IMR-90 (cell line): ENCODE data around the gene TRPM3. TPM values are rescaled to one million over a fixed set of nuclear protein-coding genes. Genes with fewer than 3 reads are reported as not detected.

Source experiments
- ATAC-seq: fragments of 200-7000 bp; cut with Tn5 transposase; 2 replicates; pipeline ENCODE4 v1.9.1; 2020; ENCODE audit warnings: low read depth, mild to moderate bottlenecking, moderate library complexity
- BruUV-seq: library from RNA; stranded (reverse); fragments of 400-500 nt; replicated peaks from 2 replicates; lab custom pipeline; 2021; lab: Mats Ljungman, UMichigan
- CTCF ChIA-PET: fragments of 300-600 bp; formaldehyde crosslinking; extraction: SDS; loops from one replicate; lab custom pipeline; 2021; ENCODE audit warnings: antibody characterized with exemption; lab: Yijun Ruan, JAX
- POLR2A ChIA-PET: fragments of 300-600 bp; sonication (Branson Sonifier 250); formaldehyde crosslinking; loops from one replicate; lab custom pipeline; 2022; ENCODE audit warnings: antibody characterized with exemption; ENCODE audit not compliant: unreplicated experiment; lab: Charles Lee
- DNase-seq: peaks from one replicate; pipeline ENCODE4 v3.0.0; 2013
- H2AFZ ChIP-seq: replicated peaks from 2 replicates; pipeline ENCODE3; 2013; ENCODE audit warnings: low read length, mild to moderate bottlenecking; ENCODE audit not compliant: poor library complexity
- H2AK5ac ChIP-seq: 2 replicates; pipeline ENCODE4 v1.6.1; 2013; ENCODE audit warnings: low read depth, low read length, inconsistent platforms
- H2AK9ac ChIP-seq: replicated peaks from 2 replicates; pipeline ENCODE3; 2013; ENCODE audit warnings: mild to moderate bottlenecking, low read depth, low read length, moderate library complexity; ENCODE audit not compliant: poor library complexity
- H2BK120ac ChIP-seq: 2 replicates; pipeline ENCODE4 v1.6.1; 2013; ENCODE audit warnings: low read depth, low read length, inconsistent platforms
- H2BK15ac ChIP-seq: 3 replicates; pipeline ENCODE4 v1.6.1; 2013; ENCODE audit warnings: low read depth, low read length, inconsistent platforms
- H2BK20ac ChIP-seq: 2 replicates; pipeline ENCODE4 v1.6.1; 2013; ENCODE audit warnings: low read depth, mild to moderate bottlenecking, inconsistent platforms, low read length, moderate library complexity
- H2BK5ac ChIP-seq: 2 replicates; pipeline ENCODE4 v1.6.1; 2013; ENCODE audit warnings: mild to moderate bottlenecking, low read depth, low read length, inconsistent platforms; ENCODE audit not compliant: poor library complexity, severe bottlenecking
- H3K14ac ChIP-seq: replicated peaks from 2 replicates; pipeline ENCODE4 v1.6.1; 2013; ENCODE audit warnings: low read depth, low read length, inconsistent platforms
- H3K18ac ChIP-seq: 2 replicates; pipeline ENCODE4 v1.6.1; 2013; ENCODE audit warnings: low read depth, low read length, control low read depth
- H3K23ac ChIP-seq: 2 replicates; pipeline ENCODE4 v1.6.1; 2013; ENCODE audit warnings: low read depth, low read length, inconsistent platforms
- H3K27ac ChIP-seq: 2 replicates; pipeline ENCODE4 v1.5.1; 2013; ENCODE audit warnings: mild to moderate bottlenecking, control low read depth, low read length; ENCODE audit not compliant: insufficient read depth
- H3K27me3 ChIP-seq: 2 replicates; pipeline ENCODE4 v1.6.1; 2013; ENCODE audit warnings: low read length; ENCODE audit not compliant: control insufficient read depth, insufficient read depth
- H3K36me3 ChIP-seq: 2 replicates; pipeline ENCODE4 v1.6.1; 2013; ENCODE audit warnings: low read length, mixed read lengths; ENCODE audit not compliant: control insufficient read depth, insufficient read depth
- H3K4ac ChIP-seq: 2 replicates; pipeline ENCODE4 v1.6.1; 2013; ENCODE audit warnings: low read depth, low read length, inconsistent platforms
- H3K4me1 ChIP-seq: 2 replicates; pipeline ENCODE4 v1.6.1; 2013; ENCODE audit warnings: low read length, mixed read lengths; ENCODE audit not compliant: control insufficient read depth, insufficient read depth
- H3K4me2 ChIP-seq: 2 replicates; pipeline ENCODE4 v1.6.1; 2013; ENCODE audit warnings: low read depth, mild to moderate bottlenecking, control low read depth, low read length, moderate library complexity
- H3K4me3 ChIP-seq: 2 replicates; pipeline ENCODE4 v1.5.1; 2013; ENCODE audit warnings: low read depth, mild to moderate bottlenecking, control low read depth, low read length, moderate library complexity; ENCODE audit not compliant: insufficient read depth
- H3K56ac ChIP-seq: 2 replicates; pipeline ENCODE4 v1.6.1; 2013; ENCODE audit warnings: low read length, inconsistent platforms; ENCODE audit not compliant: insufficient read depth; ENCODE audit errors: extremely low read depth
- H3K79me1 ChIP-seq, 2 experiments: 2 replicates each; pipeline ENCODE4 v1.6.1; 2013; ENCODE audit warnings: low read length in 2 of 2, inconsistent platforms in 1 of 2, low read depth in 1 of 2
- H3K9ac ChIP-seq: 2 replicates; pipeline ENCODE4 v1.6.1; 2013; ENCODE audit warnings: low read depth, low read length, control low read depth
- H3K9me1 ChIP-seq: 2 replicates; pipeline ENCODE4 v1.6.1; 2013; ENCODE audit warnings: low read length, inconsistent platforms; ENCODE audit not compliant: insufficient read depth
- H3K9me3 ChIP-seq: 2 replicates; pipeline ENCODE4 v1.6.1; 2013; ENCODE audit warnings: low read length; ENCODE audit not compliant: control insufficient read depth, insufficient read depth
- H4K20me1 ChIP-seq: 2 replicates; pipeline ENCODE4 v1.6.1; 2013; ENCODE audit warnings: low read length, inconsistent platforms; ENCODE audit not compliant: insufficient read depth
- H4K5ac ChIP-seq: 2 replicates; pipeline ENCODE4 v1.6.1; 2013; ENCODE audit warnings: mild to moderate bottlenecking, low read depth, low read length, control low read depth
- H4K8ac ChIP-seq, 2 experiments: 2 replicates each; pipeline ENCODE4 v1.6.1; 2013; ENCODE audit warnings: low read depth in 2 of 2, low read length in 2 of 2, control low read depth in 1 of 2, inconsistent platforms in 1 of 2
- H4K91ac ChIP-seq: 2 replicates; pipeline ENCODE4 v1.6.1; 2013; ENCODE audit warnings: low read depth, low read length, inconsistent platforms; ENCODE audit not compliant: insufficient read depth
- CHD1 ChIP-seq: IDR thresholded peaks from 2 replicates; pipeline ENCODE4 v1.6.1; 2012; ENCODE audit warnings: low read depth, low read length, improper control_type of control experiment
- FOS ChIP-seq: fragments of 150-350 bp; IDR thresholded peaks from 2 replicates; pipeline ENCODE4 v1.6.1; 2016; ENCODE audit warnings: low read depth, low read length
- MAFK ChIP-seq: IDR thresholded peaks from 2 replicates; pipeline ENCODE4 v1.6.1; 2012; ENCODE audit warnings: low read depth, low read length, improper control_type of control experiment
- MAZ ChIP-seq: IDR thresholded peaks from 2 replicates; pipeline ENCODE4 v1.6.1; 2012; ENCODE audit warnings: low read depth, mild to moderate bottlenecking, low read length, improper control_type of control experiment, moderate library complexity, borderline replicate concordance
- MXI1 ChIP-seq: IDR thresholded peaks from 2 replicates; pipeline ENCODE4 v1.6.1; 2012; ENCODE audit warnings: low read depth, mild to moderate bottlenecking, low read length, moderate library complexity, borderline replicate concordance
- NFE2L2 ChIP-seq: fragments of 150-350 bp; IDR thresholded peaks from 2 replicates; pipeline ENCODE4 v1.6.1; 2016; ENCODE audit warnings: low read depth, mild to moderate bottlenecking, low read length
- RCOR1 ChIP-seq: IDR thresholded peaks from 2 replicates; pipeline ENCODE4 v1.6.1; 2012; ENCODE audit warnings: mild to moderate bottlenecking, low read length, improper control_type of control experiment; ENCODE audit not compliant: insufficient replicate concordance
- RFX5 ChIP-seq: IDR thresholded peaks from 2 replicates; pipeline ENCODE4 v1.8.0; 2012; ENCODE audit warnings: low read depth, mild to moderate bottlenecking, low read length, moderate library complexity
- SMC3 ChIP-seq: fragments of 150-350 bp; IDR thresholded peaks from 2 replicates; pipeline ENCODE4 v1.6.1; 2016; ENCODE audit warnings: low read depth, mild to moderate bottlenecking, antibody characterized with exemption, low read length, moderate library complexity
- USF2 ChIP-seq: fragments of 150-350 bp; IDR thresholded peaks from 2 replicates; pipeline ENCODE4 v1.6.1; 2017; ENCODE audit warnings: mild to moderate bottlenecking, antibody characterized with exemption, low read length, low read depth
- WGBS, 2 experiments: methylation state at CpG; one replicate each; pipeline versions ENCODE4 v1.1.5 to v1.1.7; 2013; ENCODE audit warnings: missing lambda C conversion rate in 2 of 2; ENCODE audit not compliant: insufficient read length in 1 of 2; ENCODE audit errors: extremely low coverage in 2 of 2; 5-methylcytosine and 5-hydroxymethylcytosine counted together
- dilution Hi-C: fragments of 300-500 bp; cut with HindIII; formaldehyde crosslinking; loops from one replicate; pipeline ENCODE4 v1.14.3; 2018; ENCODE audit warnings: low sequenced_read_pairs; ENCODE audit not compliant: unreplicated experiment
- in situ Hi-C: fragments of 300-500 bp; cut with MboI; formaldehyde crosslinking; loops from 3 replicates; pipeline ENCODE4 v1.14.3; 2019; ENCODE audit warnings: low sequenced_read_pairs, inconsistent platforms, mixed read lengths
- intact Hi-C: fragments of 100-400 bp; cut with micrococcal nuclease; formaldehyde crosslinking; loops from 2 replicates; pipeline ENCODE4 v1.10.0; 2022
- polyA plus RNA-seq, 3 experiments: library from polyadenylated mRNA; depleted of rRNA; stranded (reverse); fragments of >200 nt; gene quantifications; 2 replicates each; pipeline ENCODE4 v1.2.3, GENCODE V29; 2012; ENCODE audit warnings: low replicate concordance in 1 of 3
- total RNA-seq: library from RNA; depleted of rRNA; stranded (reverse); fragments of >200 nt; gene quantifications from 2 replicates; pipeline ENCODE4 v1.2.3, GENCODE V29; 2012
- TF ChIP-seq, protein P1 (sequence below): fragments of 150-350 bp; IDR thresholded peaks from 2 replicates; pipeline ENCODE4 v1.6.1; 2016; ENCODE audit warnings: low read depth, mild to moderate bottlenecking, low read length, moderate library complexity, borderline replicate concordance
- TF ChIP-seq, protein P2 (sequence below): conservative IDR thresholded peaks from 2 replicates; pipeline ENCODE4 v1.5.1; 2012; ENCODE audit warnings: mild to moderate bottlenecking, low read depth, low read length, improper control_type of control experiment

TRPM3 gene
- total and polyA plus RNA-seq, 2 of the 4 experiments (the other 2 are of a cell fraction) = not detected

- in situ Hi-C loops (no loop called here), dilution Hi-C loops (no loop called here), intact Hi-C loops (no loop called here)
- Histone ChIP-seq H3K18ac (no peak overlapping the region), H3K9me3 (no peaks in the 10 kb centered on the region), H3K23ac (no peak overlapping the region), H2AFZ (no peak overlapping the region), H3K4me1 (no peaks in the 10 kb centered on the region), H2AK5ac (no peak overlapping the region), H3K4ac (no peak overlapping the region), H4K20me1 (no peaks in the 10 kb centered on the region), H4K5ac (no peak overlapping the region), H3K36me3 (no peaks in the 10 kb centered on the region), H2BK20ac (no peak overlapping the region), H2BK120ac (no peak overlapping the region), H4K8ac (no peak overlapping the region), H3K9ac (no peak overlapping the region), H2AK9ac (no peak overlapping the region), H2BK5ac (no peak overlapping the region), H3K56ac (no peak overlapping the region), H4K91ac (no peak overlapping the region), H3K14ac (no peak overlapping the region), H2BK15ac (no peak overlapping the region), H3K27ac (no peak overlapping the region), H3K27me3 (no peaks in the 10 kb centered on the region), H3K4me2 (no peak overlapping the region), H3K79me1 (no peaks in the 10 kb centered on the region), H3K9me1 (no peaks in the 10 kb centered on the region), H3K4me3 (no peak overlapping the region)
- ChIA-PET CTCF (no interaction called here), POLR2A (no interaction called here)
- no peak for TF ChIP-seq MAFK
- TF ChIP-seq RFX5 = no peak
- no peak for TF ChIP-seq MXI1
- TF ChIP-seq SMC3 = no peak
- no peak for TF ChIP-seq FOS
- TF ChIP-seq MAZ = no peak
- TF ChIP-seq, protein P1, sequence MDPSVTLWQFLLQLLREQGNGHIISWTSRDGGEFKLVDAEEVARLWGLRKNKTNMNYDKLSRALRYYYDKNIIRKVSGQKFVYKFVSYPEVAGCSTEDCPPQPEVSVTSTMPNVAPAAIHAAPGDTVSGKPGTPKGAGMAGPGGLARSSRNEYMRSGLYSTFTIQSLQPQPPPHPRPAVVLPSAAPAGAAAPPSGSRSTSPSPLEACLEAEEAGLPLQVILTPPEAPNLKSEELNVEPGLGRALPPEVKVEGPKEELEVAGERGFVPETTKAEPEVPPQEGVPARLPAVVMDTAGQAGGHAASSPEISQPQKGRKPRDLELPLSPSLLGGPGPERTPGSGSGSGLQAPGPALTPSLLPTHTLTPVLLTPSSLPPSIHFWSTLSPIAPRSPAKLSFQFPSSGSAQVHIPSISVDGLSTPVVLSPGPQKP = no peak
- no peak for TF ChIP-seq RCOR1
- TF ChIP-seq, protein P2, sequence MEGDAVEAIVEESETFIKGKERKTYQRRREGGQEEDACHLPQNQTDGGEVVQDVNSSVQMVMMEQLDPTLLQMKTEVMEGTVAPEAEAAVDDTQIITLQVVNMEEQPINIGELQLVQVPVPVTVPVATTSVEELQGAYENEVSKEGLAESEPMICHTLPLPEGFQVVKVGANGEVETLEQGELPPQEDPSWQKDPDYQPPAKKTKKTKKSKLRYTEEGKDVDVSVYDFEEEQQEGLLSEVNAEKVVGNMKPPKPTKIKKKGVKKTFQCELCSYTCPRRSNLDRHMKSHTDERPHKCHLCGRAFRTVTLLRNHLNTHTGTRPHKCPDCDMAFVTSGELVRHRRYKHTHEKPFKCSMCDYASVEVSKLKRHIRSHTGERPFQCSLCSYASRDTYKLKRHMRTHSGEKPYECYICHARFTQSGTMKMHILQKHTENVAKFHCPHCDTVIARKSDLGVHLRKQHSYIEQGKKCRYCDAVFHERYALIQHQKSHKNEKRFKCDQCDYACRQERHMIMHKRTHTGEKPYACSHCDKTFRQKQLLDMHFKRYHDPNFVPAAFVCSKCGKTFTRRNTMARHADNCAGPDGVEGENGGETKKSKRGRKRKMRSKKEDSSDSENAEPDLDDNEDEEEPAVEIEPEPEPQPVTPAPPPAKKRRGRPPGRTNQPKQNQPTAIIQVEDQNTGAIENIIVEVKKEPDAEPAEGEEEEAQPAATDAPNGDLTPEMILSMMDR = no peak
- no peak for TF ChIP-seq USF2
- no peak for TF ChIP-seq CHD1
- TF ChIP-seq NFE2L2 = no peak
- ATAC-seq (no peak), DNase-seq (no peak)
- BruUV-seq = no TSS peak
- WGBS, 2 experiments = no CpG with 5 or more reads among the region's 2 CpGs
Measured at GRCh38 chr9:71144495-71144894, 23.1 kb upstream of the TRPM3 start.
